ENCODE results near the gene PLA2G4B. TPM values are rescaled to one million over a fixed set of nuclear protein-coding genes. Genes with fewer than 3 reads are reported as not detected.

Gene PLA2G4B
- total RNA-seq, 1 experiment from 2014 or later = 7.8 TPM

DNA sequence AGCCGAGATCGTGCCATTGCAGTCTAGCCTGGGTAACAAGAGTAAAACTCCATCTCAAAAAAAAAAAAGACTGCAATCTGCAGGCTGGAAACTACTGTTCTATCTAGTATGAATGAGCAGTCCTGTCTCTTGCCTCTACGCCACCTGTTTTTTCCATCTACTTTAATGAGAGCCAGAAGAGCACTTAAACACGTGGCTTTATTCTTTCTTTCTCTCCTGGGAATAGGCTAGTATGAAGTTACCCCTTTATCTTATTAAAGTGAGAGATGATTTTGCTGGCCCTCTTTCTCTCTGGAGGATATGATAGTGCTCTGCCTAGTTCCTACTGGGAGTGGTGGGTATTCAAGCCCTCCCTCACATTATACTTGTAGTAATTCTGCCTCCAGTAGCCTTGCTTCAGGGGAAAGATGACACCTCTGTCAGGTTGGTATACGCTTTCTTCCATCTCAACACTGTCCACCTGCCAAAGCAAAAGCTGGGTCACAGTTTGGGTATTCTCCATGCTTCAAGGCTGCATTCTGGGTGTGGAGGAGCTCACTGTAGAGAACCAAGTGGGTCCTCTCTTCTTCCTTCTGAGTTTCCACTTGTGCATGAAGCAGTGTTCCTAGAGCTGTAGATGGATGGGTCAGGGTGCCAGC lies 46.5 kb upstream of the PLA2G4B start:
- Histone ChIP-seq H3F3A (ENCODE audit: insufficient read depth, low read depth) (no peaks in the 10 kb centered on the region), H3K4me3 (no peak overlapping the region), H3K4me1 (replicated peaks; ENCODE audit: insufficient read depth) (peaks cover 21% of the 10 kb centered on the region), H3K4me2 (no peak overlapping the region), H3K27ac (no peak overlapping the region), H3K9me2 (ENCODE audit: insufficient read depth) (no peaks in the 10 kb centered on the region), H4K20me1 (ENCODE audit: insufficient read depth) (no peaks in the 10 kb centered on the region), H3K36me3 (ENCODE audit: low read depth) (no peaks in the 10 kb centered on the region), H3K79me2 (ENCODE audit: low read depth) (no peaks in the 10 kb centered on the region), H3K27me3 (ENCODE audit: insufficient read depth, low read depth) (no peaks in the 10 kb centered on the region), H2AFZ (no peak overlapping the region), H3K9me3 (ENCODE audit: insufficient read depth, low read depth) (no peaks in the 10 kb centered on the region)
- BruUV-seq (replicated peaks) = no TSS peak
- intact Hi-C loops (cut with micrococcal nuclease; ENCODE audit: unreplicated experiment) = no loop called here
- TF ChIP-seq EZH2 (IDR thresholded peaks at IDR 0.05; ENCODE audit: low read depth) = no peak
- CTCF ChIA-PET = no interaction called here
- POLR2A ChIA-PET (ENCODE audit: unreplicated experiment) = interaction anchor here (0.6 to 1.1 kb wide), 3 partner anchors 18 to 316 kb away, joined by 3 to 6 read pairs (median 5); partner anchors contain the start of gene MAPKBP1
- DNase-seq = no peak

DNA sequence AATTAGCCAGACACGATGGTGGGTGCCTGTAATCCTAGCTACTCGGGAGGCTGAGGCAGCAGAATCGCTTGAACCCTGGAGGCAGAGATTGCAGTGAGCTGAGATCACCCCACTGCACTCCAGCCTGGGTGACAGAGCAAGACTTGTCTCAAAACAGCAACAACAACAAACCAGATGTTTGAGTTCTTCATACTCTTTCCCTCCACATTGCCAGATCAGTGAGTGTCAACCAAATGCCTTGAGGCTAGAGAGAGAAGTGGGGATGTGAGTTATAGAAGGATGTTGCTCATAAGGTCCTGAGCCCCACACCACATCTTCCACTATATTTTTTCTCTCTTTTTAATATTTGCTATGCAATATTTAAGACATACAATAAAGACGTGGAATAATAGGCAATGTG lies 44.6 kb upstream of the PLA2G4B start:
- H3K36me3 ChIP-seq (ENCODE audit: low read depth) = no peaks in the 10 kb centered on the region
- H3K27me3 ChIP-seq (ENCODE audit: insufficient read depth, low read depth) = no peaks in the 10 kb centered on the region
- ChIA-PET CTCF (no interaction called here), POLR2A (ENCODE audit: unreplicated experiment) (no interaction called here)
- H3K9me3 ChIP-seq (ENCODE audit: insufficient read depth, low read depth) = no peaks in the 10 kb centered on the region
- intact Hi-C loops (cut with micrococcal nuclease; ENCODE audit: unreplicated experiment) = no loop called here
- H3F3A ChIP-seq (ENCODE audit: insufficient read depth, low read depth) = no peaks in the 10 kb centered on the region
- H3K9me2 ChIP-seq (ENCODE audit: insufficient read depth) = no peaks in the 10 kb centered on the region
- H3K4me3 ChIP-seq = no peak overlapping the region
- H2AFZ ChIP-seq = no peak overlapping the region
- no peak overlapping the region for H3K27ac ChIP-seq
- TF ChIP-seq EZH2 (IDR thresholded peaks at IDR 0.05; ENCODE audit: low read depth) = no peak
- TF ChIP-seq, protein P1, sequence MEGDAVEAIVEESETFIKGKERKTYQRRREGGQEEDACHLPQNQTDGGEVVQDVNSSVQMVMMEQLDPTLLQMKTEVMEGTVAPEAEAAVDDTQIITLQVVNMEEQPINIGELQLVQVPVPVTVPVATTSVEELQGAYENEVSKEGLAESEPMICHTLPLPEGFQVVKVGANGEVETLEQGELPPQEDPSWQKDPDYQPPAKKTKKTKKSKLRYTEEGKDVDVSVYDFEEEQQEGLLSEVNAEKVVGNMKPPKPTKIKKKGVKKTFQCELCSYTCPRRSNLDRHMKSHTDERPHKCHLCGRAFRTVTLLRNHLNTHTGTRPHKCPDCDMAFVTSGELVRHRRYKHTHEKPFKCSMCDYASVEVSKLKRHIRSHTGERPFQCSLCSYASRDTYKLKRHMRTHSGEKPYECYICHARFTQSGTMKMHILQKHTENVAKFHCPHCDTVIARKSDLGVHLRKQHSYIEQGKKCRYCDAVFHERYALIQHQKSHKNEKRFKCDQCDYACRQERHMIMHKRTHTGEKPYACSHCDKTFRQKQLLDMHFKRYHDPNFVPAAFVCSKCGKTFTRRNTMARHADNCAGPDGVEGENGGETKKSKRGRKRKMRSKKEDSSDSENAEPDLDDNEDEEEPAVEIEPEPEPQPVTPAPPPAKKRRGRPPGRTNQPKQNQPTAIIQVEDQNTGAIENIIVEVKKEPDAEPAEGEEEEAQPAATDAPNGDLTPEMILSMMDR (conservative IDR thresholded peaks at IDR 0.05) = no peak
- BruUV-seq (replicated peaks) = no TSS peak
- H4K20me1 ChIP-seq (ENCODE audit: insufficient read depth) = no peaks in the 10 kb centered on the region
- no peak overlapping the region for H3K4me2 ChIP-seq
- no peaks in the 10 kb centered on the region for H3K79me2 ChIP-seq (ENCODE audit: low read depth)
- peaks cover 31% of the 10 kb centered on the region for H3K4me1 ChIP-seq (replicated peaks; ENCODE audit: insufficient read depth)
- DNase-seq = no peak

DNA sequence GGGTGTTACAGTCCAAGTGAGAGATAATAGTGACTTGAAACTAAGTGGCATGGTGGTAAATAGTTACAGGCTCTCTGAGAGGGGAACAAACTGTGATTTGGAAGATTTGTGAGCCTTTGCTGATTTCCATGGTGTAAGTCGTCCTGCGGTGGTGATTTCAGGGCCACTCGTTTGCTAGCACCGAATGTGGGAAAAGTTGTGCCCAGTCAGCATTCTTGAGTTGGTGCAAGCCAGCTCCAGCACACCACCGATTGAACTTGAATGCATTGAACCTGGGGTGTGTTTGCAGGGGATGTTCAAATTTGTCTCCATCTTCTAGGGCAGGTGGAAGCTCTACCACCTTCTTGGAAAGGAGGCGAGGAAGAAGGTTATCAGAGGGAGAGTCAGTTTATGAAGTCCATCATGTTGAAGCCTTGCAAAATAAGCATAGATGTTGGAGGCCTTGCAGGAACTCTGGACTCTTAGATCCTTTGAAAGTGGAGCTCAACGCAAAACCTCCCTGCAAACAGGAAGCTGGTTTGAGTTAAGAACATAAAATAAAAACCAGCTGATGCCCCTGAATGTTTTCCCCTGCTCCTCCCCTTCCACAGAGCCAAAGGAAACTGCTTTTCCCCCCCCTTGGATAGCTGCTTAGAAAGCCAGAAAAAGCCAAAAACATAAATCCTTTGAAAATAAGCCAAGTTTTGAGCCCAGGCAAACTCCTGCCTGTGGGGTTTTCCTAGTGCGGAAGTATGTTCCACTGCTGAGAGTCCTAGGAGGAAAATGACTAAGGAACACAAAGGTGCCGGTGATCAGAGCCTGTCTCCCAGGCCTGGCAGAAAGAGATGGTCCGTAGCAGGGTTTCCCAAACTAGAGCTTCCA lies 42.4 kb upstream of the PLA2G4B start:
- BruUV-seq (replicated peaks) = no TSS peak
- no peaks in the 10 kb centered on the region for H3K79me2 ChIP-seq (ENCODE audit: low read depth)
- H3K4me3 ChIP-seq = no peak overlapping the region
- no peaks in the 10 kb centered on the region for H3K27me3 ChIP-seq (ENCODE audit: insufficient read depth, low read depth)
- H2AFZ ChIP-seq = no peak overlapping the region
- H3K4me1 ChIP-seq (replicated peaks; ENCODE audit: insufficient read depth) = peaks cover 22% of the 10 kb centered on the region
- DNase-seq = no peak
- intact Hi-C loops (cut with micrococcal nuclease; ENCODE audit: unreplicated experiment) = no loop called here
- no peaks in the 10 kb centered on the region for H3K9me2 ChIP-seq (ENCODE audit: insufficient read depth)
- H3K36me3 ChIP-seq (ENCODE audit: low read depth) = no peaks in the 10 kb centered on the region
- H3K27ac ChIP-seq = no peak overlapping the region
- POLR2A ChIA-PET (ENCODE audit: unreplicated experiment) = no interaction called here
- H3K4me2 ChIP-seq = no peak overlapping the region
- no peaks in the 10 kb centered on the region for H3K9me3 ChIP-seq (ENCODE audit: insufficient read depth, low read depth)
- H4K20me1 ChIP-seq (ENCODE audit: insufficient read depth) = no peaks in the 10 kb centered on the region
- CTCF ChIA-PET = no interaction called here
- TF ChIP-seq, protein P1 (conservative IDR thresholded peaks at IDR 0.05) = no peak
- TF ChIP-seq EZH2 (IDR thresholded peaks at IDR 0.05; ENCODE audit: low read depth) = no peak
- H3F3A ChIP-seq (ENCODE audit: insufficient read depth, low read depth) = no peaks in the 10 kb centered on the region

Data from PC-9 (cell line).